HL-60 (cell line): Measurements from ENCODE around the gene PRM1.

Source experiments
- DNase-seq, 2 experiments: peaks; one replicate each; pipeline ENCODE4 v3.0.0-alpha.2; 2010 to 2020; ENCODE audit warnings: low read depth in 1 of 2, low spot score in 1 of 2
- H3K27ac ChIP-seq: fragments of 250-450 bp; sonication (Bioruptor Pico); replicated peaks from 2 replicates; pipeline ENCODE4 v1.5.1; 2020; ENCODE audit warnings: mild to moderate bottlenecking, moderate library complexity
- H3K27me3 ChIP-seq: fragments of 250-450 bp; sonication (Bioruptor Pico); 2 replicates; pipeline ENCODE4 v1.5.1; 2021; ENCODE audit warnings: mild to moderate bottlenecking, moderate library complexity; ENCODE audit not compliant: insufficient read depth, poor library complexity, severe bottlenecking
- H3K4me3 ChIP-seq: replicated peaks from 2 replicates; pipeline ENCODE4 v1.5.1; 2011; ENCODE audit warnings: mild to moderate bottlenecking, control low read depth, low read length; ENCODE audit not compliant: insufficient read depth
- GABPA ChIP-seq: IDR thresholded peaks from 2 replicates; pipeline ENCODE4 v1.6.1; 2012; ENCODE audit warnings: low read depth
- POLR2AphosphoS5 ChIP-seq: IDR thresholded peaks from 2 replicates; pipeline ENCODE4 v1.6.1; 2012; ENCODE audit warnings: low read depth
- SPI1 ChIP-seq: IDR thresholded peaks from 2 replicates; pipeline ENCODE4 v1.6.1; 2012; ENCODE audit warnings: low read depth, mild to moderate bottlenecking, borderline replicate concordance
- TF ChIP-seq, protein P1 (sequence below): IDR thresholded peaks from 2 replicates; pipeline ENCODE4 v1.6.1; 2012; ENCODE audit warnings: low read depth; ENCODE audit not compliant: insufficient replicate concordance
- TF ChIP-seq, protein P2 (sequence below): IDR thresholded peaks from one replicate; pipeline ENCODE4 v1.5.1; 2011; ENCODE audit warnings: low read length, control low read depth, inconsistent platforms; ENCODE audit not compliant: insufficient read depth

Gene PRM1

DNA sequence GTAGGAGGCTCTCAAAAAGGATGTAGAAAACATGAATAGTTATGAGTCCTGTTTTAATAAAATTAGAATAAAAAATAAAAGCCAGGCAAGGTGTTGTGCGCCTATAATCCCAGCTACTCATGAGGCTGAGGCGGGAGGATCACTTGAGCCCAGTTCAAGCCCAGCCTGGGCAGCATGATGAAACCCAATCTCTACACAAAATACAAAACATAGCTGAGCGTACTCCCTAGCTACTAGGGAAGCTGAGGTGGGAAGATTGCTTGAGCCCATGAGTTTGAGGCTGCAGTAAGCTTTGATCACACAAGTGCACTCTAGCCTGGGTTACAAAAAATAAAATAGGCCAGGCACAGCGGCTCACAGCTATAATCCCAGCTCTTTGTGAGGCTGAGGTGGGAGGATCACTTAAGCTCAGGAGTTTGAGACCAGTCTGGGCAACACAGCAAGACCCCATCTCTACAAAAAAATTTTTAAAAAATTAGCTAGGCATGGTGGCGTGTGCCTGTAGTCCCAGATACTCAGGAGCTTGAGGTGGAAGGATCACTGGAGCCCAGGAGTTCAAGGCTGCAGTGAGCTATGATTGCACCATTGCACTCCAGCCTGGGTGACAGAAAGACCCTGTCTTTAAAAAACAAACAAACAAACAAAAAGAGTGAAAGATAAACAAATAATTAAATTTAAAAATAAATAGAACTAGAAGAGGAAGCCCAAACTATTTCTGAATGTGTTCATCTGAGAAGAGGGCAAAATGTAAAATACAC is 17.2 kb upstream of the PRM1 start:
- H3K4me3 ChIP-seq: no peak overlapping the region

DNA sequence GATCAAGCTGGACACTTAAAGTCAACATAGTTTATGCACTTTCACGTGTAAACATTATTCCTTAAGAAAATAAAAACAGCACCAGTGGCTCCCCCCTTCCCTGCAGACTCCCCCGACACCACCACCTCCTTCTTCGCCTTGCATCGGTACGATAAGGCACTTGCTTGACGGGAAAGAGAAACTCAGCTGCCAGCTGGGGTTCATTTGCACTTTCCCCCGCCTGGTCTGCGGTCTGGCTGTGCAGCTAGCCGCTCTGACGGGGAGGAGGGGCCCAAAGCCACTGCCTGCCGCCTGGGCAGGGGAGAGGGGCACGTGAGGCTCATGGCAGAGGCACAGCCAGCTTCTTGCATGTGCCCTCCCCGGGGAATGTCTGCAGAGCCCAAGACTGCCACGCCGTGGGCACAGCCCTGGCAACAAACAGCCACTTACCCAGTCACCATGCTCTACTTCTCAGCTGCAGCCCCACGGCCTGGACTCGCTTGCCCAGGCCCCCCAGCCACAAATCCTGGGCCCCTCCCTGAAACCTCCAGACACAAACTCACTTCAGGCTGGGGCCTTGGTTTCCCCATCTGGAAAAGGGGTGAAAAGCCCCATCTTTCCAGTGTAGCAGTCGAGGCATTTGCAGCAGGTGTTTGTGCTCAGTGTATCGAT is 16.5 kb upstream of the PRM1 start:
- TF ChIP-seq GABPA: 0 out of 2 replicates have a peak, but pooled peaks have one; percentile 10
- no peak for TF ChIP-seq SPI1
- TF ChIP-seq, protein P1, sequence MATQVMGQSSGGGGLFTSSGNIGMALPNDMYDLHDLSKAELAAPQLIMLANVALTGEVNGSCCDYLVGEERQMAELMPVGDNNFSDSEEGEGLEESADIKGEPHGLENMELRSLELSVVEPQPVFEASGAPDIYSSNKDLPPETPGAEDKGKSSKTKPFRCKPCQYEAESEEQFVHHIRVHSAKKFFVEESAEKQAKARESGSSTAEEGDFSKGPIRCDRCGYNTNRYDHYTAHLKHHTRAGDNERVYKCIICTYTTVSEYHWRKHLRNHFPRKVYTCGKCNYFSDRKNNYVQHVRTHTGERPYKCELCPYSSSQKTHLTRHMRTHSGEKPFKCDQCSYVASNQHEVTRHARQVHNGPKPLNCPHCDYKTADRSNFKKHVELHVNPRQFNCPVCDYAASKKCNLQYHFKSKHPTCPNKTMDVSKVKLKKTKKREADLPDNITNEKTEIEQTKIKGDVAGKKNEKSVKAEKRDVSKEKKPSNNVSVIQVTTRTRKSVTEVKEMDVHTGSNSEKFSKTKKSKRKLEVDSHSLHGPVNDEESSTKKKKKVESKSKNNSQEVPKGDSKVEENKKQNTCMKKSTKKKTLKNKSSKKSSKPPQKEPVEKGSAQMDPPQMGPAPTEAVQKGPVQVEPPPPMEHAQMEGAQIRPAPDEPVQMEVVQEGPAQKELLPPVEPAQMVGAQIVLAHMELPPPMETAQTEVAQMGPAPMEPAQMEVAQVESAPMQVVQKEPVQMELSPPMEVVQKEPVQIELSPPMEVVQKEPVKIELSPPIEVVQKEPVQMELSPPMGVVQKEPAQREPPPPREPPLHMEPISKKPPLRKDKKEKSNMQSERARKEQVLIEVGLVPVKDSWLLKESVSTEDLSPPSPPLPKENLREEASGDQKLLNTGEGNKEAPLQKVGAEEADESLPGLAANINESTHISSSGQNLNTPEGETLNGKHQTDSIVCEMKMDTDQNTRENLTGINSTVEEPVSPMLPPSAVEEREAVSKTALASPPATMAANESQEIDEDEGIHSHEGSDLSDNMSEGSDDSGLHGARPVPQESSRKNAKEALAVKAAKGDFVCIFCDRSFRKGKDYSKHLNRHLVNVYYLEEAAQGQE: peak; percentile 24
- peak; percentile 96 for TF ChIP-seq POLR2AphosphoS5
- TF ChIP-seq, protein P2, sequence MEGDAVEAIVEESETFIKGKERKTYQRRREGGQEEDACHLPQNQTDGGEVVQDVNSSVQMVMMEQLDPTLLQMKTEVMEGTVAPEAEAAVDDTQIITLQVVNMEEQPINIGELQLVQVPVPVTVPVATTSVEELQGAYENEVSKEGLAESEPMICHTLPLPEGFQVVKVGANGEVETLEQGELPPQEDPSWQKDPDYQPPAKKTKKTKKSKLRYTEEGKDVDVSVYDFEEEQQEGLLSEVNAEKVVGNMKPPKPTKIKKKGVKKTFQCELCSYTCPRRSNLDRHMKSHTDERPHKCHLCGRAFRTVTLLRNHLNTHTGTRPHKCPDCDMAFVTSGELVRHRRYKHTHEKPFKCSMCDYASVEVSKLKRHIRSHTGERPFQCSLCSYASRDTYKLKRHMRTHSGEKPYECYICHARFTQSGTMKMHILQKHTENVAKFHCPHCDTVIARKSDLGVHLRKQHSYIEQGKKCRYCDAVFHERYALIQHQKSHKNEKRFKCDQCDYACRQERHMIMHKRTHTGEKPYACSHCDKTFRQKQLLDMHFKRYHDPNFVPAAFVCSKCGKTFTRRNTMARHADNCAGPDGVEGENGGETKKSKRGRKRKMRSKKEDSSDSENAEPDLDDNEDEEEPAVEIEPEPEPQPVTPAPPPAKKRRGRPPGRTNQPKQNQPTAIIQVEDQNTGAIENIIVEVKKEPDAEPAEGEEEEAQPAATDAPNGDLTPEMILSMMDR: no peak
- DNase-seq: peak in 1 of 2 experiments; percentile 96
- H3K27me3 ChIP-seq: no peaks in the 10 kb centered on the region
- H3K27ac ChIP-seq: peak overlapping the region; percentile 79
- no peak overlapping the region for H3K4me3 ChIP-seq

More for the DNA sequence above, 17.2 kb upstream of the PRM1 start:
- no peaks in the 10 kb centered on the region for H3K27me3 ChIP-seq
- TF ChIP-seq SPI1 (no peak), POLR2AphosphoS5 (no peak), GABPA (no peak)
- TF ChIP-seq, protein P2: no peak
- TF ChIP-seq, protein P1: no peak
- DNase-seq: peak in 1 of 2 experiments; percentile 49
- H3K27ac ChIP-seq: peak overlapping the region; percentile 79

DNA sequence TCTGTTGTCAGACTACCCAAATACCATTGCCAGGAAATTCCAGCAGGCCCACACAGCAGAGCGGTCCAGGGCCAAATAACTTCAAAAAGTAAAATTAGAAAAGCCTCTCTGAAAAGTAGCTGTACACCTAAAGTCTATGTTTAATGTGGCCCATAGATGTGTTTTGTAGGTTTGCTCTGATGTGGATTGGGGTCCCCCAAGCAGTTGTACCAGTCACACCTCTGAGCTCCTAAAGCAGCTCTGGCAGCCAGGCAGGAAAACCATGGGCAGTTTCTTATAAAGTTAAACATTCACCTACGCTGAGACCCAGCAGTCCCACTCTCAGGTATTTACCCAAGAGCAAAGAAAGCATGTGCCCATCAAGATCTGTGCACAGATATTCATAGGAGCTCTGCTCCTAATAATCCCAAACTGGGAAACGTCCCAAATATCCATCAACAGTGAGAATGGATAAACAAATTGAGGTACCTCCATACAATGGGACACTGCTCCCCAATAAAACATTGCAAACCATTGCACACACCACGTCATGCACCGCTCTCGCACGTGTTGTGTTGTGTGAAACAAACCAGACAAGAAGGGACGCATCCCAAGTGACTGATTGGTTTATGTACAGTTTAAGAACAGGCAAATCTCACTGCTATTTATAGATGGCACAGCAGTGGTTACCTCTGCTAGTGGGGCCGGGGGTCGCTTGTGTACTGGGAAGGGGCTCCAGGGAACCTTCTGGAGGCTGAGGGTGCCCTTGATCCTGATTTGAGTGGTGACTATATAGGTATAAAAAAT is 15.8 kb upstream of the PRM1 start:
- TF ChIP-seq SPI1: no peak
- no peak for TF ChIP-seq GABPA
- TF ChIP-seq, protein P1: no peak
- TF ChIP-seq, protein P2: no peak
- no peak for TF ChIP-seq POLR2AphosphoS5
- H3K27ac ChIP-seq: peak overlapping the region; percentile 79; the same call in 1 of the 2 replicates
- no peak for DNase-seq

More for the DNA sequence above, 15.8 kb upstream of the PRM1 start:
- H3K4me3 ChIP-seq: no peak overlapping the region
- H3K27me3 ChIP-seq: no peaks in the 10 kb centered on the region
